Memory B cell (primary cell): ENCODE results near the gene PXDC1.
"Not testable (repeated sequence)": the region's sequence is repeated elsewhere in the genome, so short reads cannot be mapped to it uniquely, and the experiment has no call there.

Experiments used
- ATAC-seq: fragments of 150-1000 bp; cut with Tn5 transposase; 2 replicates; pipeline ENCODE4 v1.10.0; 2021; ENCODE audit warnings: low read depth, mild to moderate bottlenecking, moderate library complexity
- DNase-seq, 2 donors: peaks; one replicate each; pipeline ENCODE4 v3.0.0; 2022; ENCODE audit warnings: low spot score in 2 of 2
- H3K27ac Mint-ChIP-seq: one replicate; pipeline ENCODE4 v1.8.0; 2022; ENCODE audit warnings: mild to moderate bottlenecking, moderate library complexity, mixed read lengths
- H3K27me3 Mint-ChIP-seq: one replicate; pipeline ENCODE4 v1.8.0; 2022; ENCODE audit warnings: mixed read lengths
- H3K36me3 Mint-ChIP-seq: one replicate; pipeline ENCODE4 v1.8.0; 2022; ENCODE audit warnings: mild to moderate bottlenecking, mixed read lengths
- H3K4me1 Mint-ChIP-seq: one replicate; pipeline ENCODE4 v1.8.0; 2022; ENCODE audit warnings: mixed read lengths
- H3K4me3 Mint-ChIP-seq: one replicate; pipeline ENCODE4 v1.8.0; 2022; ENCODE audit warnings: mild to moderate bottlenecking, moderate library complexity, mixed read lengths
- H3K9me3 Mint-ChIP-seq: one replicate; pipeline ENCODE4 v1.8.0; 2022; ENCODE audit warnings: mixed read lengths

PXDC1 gene

GRCh38 chr6:3697609-3698008, 53.9 kb downstream of the PXDC1 start:
- ATAC-seq (no peak), DNase-seq (no peak)
- Mint-ChIP-seq H3K9me3 (peaks cover 7% of the 10 kb centered on the region), H3K4me1 (no peaks in the 10 kb centered on the region), H3K27me3 (peaks cover 13% of the 10 kb centered on the region), H3K27ac (no peak overlapping the region), H3K36me3 (peaks cover 2% of the 10 kb centered on the region), H3K4me3 (no peak overlapping the region)

- peaks cover 12% of the 10 kb centered on the region for H3K27me3 Mint-ChIP-seq
- peaks cover 2% of the 10 kb centered on the region for H3K36me3 Mint-ChIP-seq
- no peak for ATAC-seq
- no peaks in the 10 kb centered on the region for H3K4me1 Mint-ChIP-seq
- no peak overlapping the region for H3K27ac Mint-ChIP-seq
- peaks cover 7% of the 10 kb centered on the region for H3K9me3 Mint-ChIP-seq
- H3K4me3 Mint-ChIP-seq = no peak overlapping the region
- DNase-seq = no peak
Measured at GRCh38 chr6:3696525-3697088, 54.9 kb downstream of the PXDC1 start.

GRCh38 chr6:3695065-3695817, 56.3 kb downstream of the PXDC1 start:
- Mint-ChIP-seq H3K4me3 (no peak overlapping the region), H3K9me3 (peaks cover 7% of the 10 kb centered on the region), H3K36me3 (peaks cover 2% of the 10 kb centered on the region), H3K27ac (no peak overlapping the region), H3K27me3 (peaks cover 12% of the 10 kb centered on the region), H3K4me1 (no peaks in the 10 kb centered on the region)
- ATAC-seq = no peak
- DNase-seq = no peak

- H3K27me3 Mint-ChIP-seq = peaks cover 8% of the 10 kb centered on the region
- no peak for ATAC-seq
- no peak for DNase-seq
- H3K36me3 Mint-ChIP-seq = peaks cover 2% of the 10 kb centered on the region
- no peaks in the 10 kb centered on the region for H3K4me1 Mint-ChIP-seq
- peaks cover 5% of the 10 kb centered on the region for H3K9me3 Mint-ChIP-seq
- no peak overlapping the region for H3K27ac Mint-ChIP-seq
- no peak overlapping the region for H3K4me3 Mint-ChIP-seq
Measured at GRCh38 chr6:3693831-3694230, 57.7 kb downstream of the PXDC1 start.

- Mint-ChIP-seq H3K27ac (no peak overlapping the region), H3K36me3 (no peaks in the 10 kb centered on the region), H3K4me1 (no peaks in the 10 kb centered on the region), H3K9me3 (no peaks in the 10 kb centered on the region), H3K27me3 (no peaks in the 10 kb centered on the region), H3K4me3 (no peak overlapping the region)
- ATAC-seq (no peak), DNase-seq (no peak)
Measured at GRCh38 chr6:3690506-3690905, 61.0 kb downstream of the PXDC1 start.

- no peaks in the 10 kb centered on the region for H3K9me3 Mint-ChIP-seq
- H3K4me3 Mint-ChIP-seq = no peak overlapping the region
- no peak overlapping the region for H3K27ac Mint-ChIP-seq
- H3K4me1 Mint-ChIP-seq = no peaks in the 10 kb centered on the region
- DNase-seq (no peak), ATAC-seq (no peak)
- H3K36me3 Mint-ChIP-seq = no peaks in the 10 kb centered on the region
- H3K27me3 Mint-ChIP-seq = peaks cover 5% of the 10 kb centered on the region
Measured at GRCh38 chr6:3687847-3688246, 63.7 kb downstream of the PXDC1 start.

- H3K27me3 Mint-ChIP-seq = peaks cover 14% of the 10 kb centered on the region
- H3K36me3 Mint-ChIP-seq = peaks cover 2% of the 10 kb centered on the region
- DNase-seq (no peak), ATAC-seq (no peak)
- H3K4me1 Mint-ChIP-seq = no peaks in the 10 kb centered on the region
- H3K27ac Mint-ChIP-seq = no peak overlapping the region
- peaks cover 2% of the 10 kb centered on the region for H3K9me3 Mint-ChIP-seq
- H3K4me3 Mint-ChIP-seq = no peak overlapping the region
Measured at GRCh38 chr6:3683331-3683730, 68.2 kb downstream of the PXDC1 start.

- Mint-ChIP-seq H3K4me1 (no peaks in the 10 kb centered on the region), H3K27me3 (peaks cover 13% of the 10 kb centered on the region), H3K4me3 (no peak overlapping the region), H3K9me3 (peaks cover 4% of the 10 kb centered on the region), H3K27ac (no peak overlapping the region), H3K36me3 (peaks cover 2% of the 10 kb centered on the region)
- DNase-seq = no peak
- ATAC-seq = no peak
Measured at GRCh38 chr6:3678946-3679345, 72.6 kb downstream of the PXDC1 start.

GRCh38 chr6:3677751-3678150, 73.8 kb downstream of the PXDC1 start:
- not testable (repeated sequence) for H3K36me3 Mint-ChIP-seq, H3K4me3 Mint-ChIP-seq, DNase-seq, H3K27ac Mint-ChIP-seq, H3K9me3 Mint-ChIP-seq, ATAC-seq, H3K4me1 Mint-ChIP-seq
- H3K27me3 Mint-ChIP-seq = peaks cover 11% of the 10 kb centered on the region

GRCh38 chr6:3677351-3677750, 74.2 kb downstream of the PXDC1 start:
- H3K27me3 Mint-ChIP-seq, ATAC-seq: not testable (repeated sequence)

More at GRCh38 chr6:3677351-3677750, 74.2 kb downstream of the PXDC1 start:
- DNase-seq, H3K4me3 Mint-ChIP-seq, H3K4me1 Mint-ChIP-seq, H3K36me3 Mint-ChIP-seq, H3K9me3 Mint-ChIP-seq, H3K27ac Mint-ChIP-seq: not testable (repeated sequence)
